Stimulated activated CD8-positive, alpha-beta memory T cell treated with anti-CD3 and anti-CD28 coated beads, Interleukin-4, amount 100 ng/mL, for 24 hours (primary cell): ENCODE data around the gene LYRM4.

Source experiments
- DNase-seq: peaks from one replicate; pipeline ENCODE4 v3.0.0-alpha.2; 2020; ENCODE audit warnings: low read depth

LYRM4 gene

DNA sequence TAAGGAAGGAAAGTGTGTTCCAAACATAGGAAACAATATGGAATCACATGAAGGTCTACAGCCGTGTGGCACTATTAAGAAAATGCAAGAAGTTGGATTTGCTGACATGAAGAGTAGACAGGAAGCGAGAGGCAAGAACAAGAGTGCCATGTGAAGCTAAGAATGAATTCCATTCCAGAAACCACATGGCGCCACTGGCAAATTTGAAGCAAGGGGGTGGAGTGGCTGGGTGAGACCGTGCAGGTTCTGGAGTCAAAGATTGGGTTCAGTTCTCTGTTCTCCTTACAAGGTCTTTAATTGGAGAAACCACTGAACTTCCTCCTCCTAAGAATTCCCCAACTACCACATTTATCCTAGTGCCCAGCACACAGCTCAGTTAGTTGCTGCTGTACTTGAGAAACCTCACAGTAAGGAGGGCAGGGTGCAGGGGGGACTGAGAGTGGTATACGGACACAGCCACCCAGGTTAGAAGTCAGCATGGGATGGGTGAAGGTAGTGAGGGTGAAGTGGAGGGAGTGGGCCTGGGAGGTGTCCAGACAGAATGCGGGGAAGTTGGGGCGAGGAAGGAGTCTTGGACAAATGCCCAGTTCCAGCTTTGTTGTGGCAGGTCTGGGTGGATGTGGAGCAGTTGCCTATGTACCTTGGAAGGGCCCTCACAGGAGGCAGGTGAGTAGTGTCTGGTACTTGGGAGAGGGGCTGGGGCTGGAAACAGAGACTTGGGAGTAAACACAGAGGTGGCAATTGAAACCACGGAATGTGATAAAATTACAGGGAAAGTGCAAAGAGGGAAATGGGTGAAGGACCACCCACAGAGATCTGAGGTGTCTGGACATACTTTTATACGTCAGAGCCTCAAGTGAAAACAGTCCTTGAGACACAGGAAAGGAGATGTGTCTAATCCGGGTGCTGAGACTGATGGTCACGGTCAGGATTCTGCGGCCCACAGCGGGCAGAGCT, 14.3 kb downstream of the LYRM4 start:
- DNase-seq: no peak

GRCh38 chr6:5243069-5243468, 17.7 kb downstream of the LYRM4 start:
- DNase-seq: no peak

DNA sequence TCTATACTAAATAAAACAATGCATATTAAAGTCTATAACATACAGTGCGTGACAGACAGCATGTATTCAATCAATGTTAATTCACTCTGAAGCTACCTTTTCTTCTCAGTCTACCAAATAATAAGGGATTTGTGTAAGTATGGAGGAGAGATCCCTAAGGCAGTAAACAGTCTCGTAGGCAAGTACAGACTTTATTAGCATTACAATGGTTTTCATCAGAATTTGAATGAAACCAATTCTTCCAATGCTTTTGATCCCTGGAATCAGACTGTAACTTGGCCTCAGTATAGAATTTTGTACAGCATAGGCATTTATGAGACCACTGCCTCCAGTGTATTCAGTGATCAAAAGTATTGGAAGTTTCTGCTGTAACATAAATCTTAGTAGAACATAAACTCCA, 19.5 kb downstream of the LYRM4 start:
- DNase-seq: no peak

GRCh38 chr6:5238336-5238735, 22.4 kb downstream of the LYRM4 start:
- DNase-seq: no peak

GRCh38 chr6:5237805-5238204, 22.9 kb downstream of the LYRM4 start:
- DNase-seq: no peak

DNA sequence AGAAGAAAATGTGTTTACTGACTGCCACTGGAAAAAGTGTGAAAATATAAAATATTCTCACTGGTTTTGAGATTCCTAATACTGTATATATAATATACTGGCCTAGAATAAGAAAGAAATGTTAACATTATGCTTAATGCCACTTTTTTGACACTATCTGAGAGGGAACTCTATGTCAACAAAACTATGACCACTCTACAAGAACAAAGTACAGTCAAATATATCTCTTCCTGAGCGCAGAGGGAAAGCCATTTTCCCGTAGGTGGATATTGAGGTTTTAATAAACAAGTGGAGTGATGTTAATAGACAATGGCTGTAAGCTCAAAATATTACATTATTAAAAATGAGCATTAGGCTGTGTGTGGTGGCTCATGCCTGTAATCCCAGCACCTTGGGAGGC, 24.9 kb downstream of the LYRM4 start:
- no peak for DNase-seq

DNA sequence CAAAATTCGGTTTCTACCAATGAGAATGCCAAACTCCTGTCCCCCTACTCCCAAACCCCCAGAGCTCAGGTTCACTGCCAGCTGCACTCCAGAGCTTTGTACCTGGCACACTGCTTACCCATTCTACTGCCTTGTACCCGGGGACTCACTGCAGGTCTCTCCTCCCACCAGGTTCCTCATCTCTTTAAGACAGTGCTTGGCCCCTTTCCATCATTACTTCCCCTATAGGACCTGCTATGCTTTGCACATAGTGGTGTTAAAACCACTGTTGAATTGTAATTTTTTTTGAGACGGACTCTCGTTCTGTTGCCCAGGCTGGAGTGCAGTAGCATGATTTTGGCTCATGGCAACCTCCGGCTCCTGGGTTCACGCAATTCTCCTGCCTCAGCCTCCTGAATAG, 25.9 kb downstream of the LYRM4 start:
- no peak for DNase-seq

DNA sequence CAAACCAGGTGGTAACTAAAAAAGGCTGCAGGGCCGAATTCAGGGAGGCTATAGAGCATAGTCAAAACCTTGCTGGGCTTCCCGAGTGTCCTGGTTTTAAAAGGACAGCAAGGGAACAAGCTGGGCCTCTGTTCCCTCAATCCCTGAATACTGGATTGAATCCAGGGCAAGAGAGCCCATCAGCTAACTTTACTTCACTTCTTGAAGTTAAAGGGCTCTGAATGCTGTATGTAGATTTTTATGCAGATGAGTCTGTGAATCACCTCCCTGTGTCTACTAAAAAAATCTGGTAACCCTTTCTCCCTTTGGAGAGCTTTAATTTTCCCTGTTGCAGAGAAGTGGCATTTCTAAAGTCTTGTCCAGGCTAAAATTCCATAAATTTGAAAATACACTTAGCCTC, 29.5 kb downstream of the LYRM4 start:
- DNase-seq: no peak

- no peak for DNase-seq
Observed at GRCh38 chr6:5230081-5230480, 30.7 kb downstream of the LYRM4 start.

- no peak for DNase-seq
Observed at GRCh38 chr6:5229356-5229755, 31.4 kb downstream of the LYRM4 start.

DNA sequence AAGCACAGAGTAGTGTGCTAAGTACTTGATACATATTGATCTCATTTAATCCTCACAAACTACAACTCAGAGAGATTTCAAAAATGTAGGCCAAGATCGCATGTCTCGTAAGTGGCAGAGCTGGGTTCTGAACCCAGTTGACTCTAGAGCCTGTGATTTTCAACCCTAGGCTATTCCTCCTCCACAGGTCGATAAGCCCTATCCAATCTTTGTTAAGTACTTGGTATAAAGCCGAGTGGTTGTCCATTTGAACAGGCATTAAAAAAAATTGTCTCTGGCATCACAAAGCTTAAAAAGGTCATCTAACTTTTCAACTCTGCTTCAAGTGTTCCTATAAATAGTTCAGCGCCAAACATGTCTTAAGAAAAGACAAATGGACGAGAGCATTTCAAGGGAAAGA, 37.4 kb downstream of the LYRM4 start:
- no peak for DNase-seq

DNA sequence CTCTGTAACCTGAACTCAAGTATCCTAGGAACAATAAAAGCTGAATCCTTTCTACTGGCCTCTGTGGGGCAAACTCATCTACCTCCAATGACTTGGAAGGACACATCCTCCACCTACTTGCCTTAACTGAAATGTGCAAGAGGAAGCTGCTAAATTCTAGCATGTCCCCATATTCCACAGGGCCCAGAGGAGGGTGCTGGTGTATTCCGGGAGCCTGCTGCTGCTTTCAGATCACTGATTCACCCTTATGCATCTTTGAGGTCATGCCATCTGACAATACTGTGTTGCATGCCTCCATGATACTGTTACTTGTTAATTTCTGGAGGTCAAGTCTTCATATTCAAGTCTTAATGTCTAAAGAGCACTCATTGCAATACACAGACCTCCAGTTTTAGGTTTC, 40.3 kb downstream of the LYRM4 start:
- no peak for DNase-seq

DNA sequence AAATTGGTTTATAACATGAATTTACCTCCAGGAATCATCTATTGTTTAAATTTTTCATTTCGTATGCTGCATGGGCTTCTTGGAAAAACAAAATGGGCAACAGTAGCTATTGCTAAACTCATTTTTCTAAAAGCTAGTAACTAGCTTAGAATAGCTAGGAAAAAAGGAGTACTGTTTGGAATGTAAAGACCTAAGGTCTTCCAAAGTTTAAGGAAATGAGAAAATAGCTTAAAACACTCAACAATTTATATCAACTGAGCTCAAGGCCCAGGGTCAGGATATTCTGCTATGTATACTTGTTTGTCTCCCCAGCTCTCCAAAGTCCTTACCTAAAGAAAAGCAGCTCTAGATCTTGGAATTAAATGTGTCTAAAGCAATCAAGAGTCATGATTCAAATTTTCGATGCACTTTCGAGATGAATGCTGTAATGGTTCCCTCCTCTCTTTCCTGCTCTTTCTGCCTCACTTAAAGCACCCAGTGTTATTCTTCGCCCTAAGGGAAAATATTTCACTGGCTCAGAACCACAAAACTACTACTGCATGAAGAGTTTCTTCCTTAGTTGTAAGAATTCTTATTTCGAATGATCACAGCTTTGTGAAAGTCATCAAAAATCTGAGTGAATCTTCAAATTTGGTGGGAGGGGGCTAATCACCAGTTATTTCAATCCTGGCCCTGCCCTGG, 41.6 kb downstream of the LYRM4 start:
- DNase-seq: no peak

- DNase-seq: no peak
Observed at GRCh38 chr6:5217356-5217755, 43.4 kb downstream of the LYRM4 start.

DNA sequence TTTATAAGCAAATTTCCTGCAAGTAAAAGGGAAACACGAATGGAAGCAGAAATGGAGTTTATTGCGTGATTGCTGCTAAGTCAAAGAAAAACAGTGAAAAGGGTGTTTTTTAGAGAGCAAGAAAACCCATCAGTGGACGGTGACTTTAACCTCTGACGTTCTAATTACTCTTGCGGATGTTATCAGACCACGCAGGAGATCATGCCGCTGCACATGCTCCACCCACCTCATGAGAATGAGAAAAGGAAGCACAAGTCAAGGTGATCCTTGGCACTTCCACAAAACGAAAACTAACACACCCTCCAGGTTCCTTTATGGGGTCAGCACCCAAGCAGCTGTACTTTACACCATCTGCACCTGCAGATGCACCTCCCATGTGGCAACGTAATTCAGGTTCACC, 45.0 kb downstream of the LYRM4 start:
- DNase-seq: no peak

GRCh38 chr6:5215159-5215558, 45.6 kb downstream of the LYRM4 start:
- DNase-seq: no peak

- DNase-seq: peak; percentile 4
Observed at GRCh38 chr6:5214570-5215052, 46.1 kb downstream of the LYRM4 start.

GRCh38 chr6:5213836-5214235, 46.9 kb downstream of the LYRM4 start:
- DNase-seq: no peak

DNA sequence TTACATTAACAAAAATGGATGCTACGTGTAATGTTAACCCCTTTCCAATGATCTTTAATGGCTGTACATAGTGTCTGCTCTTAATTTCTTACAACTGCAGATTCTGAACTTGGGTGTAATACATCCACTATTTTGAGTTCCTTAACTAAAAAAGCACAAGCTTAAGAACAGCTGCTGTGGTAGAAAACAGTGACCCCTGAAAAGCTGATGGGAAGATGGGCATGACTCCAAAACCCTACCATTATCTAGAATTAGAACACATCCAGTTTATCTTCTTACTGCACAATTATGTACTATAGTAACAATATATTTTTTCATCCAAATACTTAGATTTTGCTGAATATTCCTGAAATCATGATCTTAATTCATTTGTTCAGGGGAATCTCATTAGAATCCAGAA, 49.3 kb downstream of the LYRM4 start:
- DNase-seq: no peak

DNA sequence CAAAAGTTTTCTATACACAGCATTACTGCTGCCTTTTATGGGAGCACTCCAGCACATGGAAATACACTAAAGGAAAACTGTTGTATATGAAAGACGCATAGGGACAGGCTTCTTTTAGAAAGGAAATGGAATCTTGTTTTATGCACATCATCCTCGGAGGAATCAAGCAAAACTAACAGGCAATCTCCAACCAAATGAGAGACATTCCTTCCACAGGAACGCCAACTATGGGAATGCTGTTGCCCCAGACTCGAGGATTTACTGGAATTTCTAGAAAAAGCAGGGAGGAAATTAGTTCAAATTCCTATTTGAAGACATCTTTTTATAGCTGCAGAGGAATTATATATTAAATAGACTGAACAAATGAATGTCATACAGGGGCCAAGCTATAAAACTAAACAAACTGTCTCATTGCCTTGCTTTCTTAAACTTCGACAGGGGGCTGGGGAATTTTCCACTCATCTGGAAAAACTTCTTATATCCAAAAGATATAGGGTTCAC, 52.2 kb downstream of the LYRM4 start:
- DNase-seq: no peak

- no peak for DNase-seq
Observed at GRCh38 chr6:5208057-5208456, 52.7 kb downstream of the LYRM4 start.

- no peak for DNase-seq
Observed at GRCh38 chr6:5206920-5207561, 53.7 kb downstream of the LYRM4 start.
